HEK293 (cell line): ENCODE data around the gene CLDN6.

Source experiments
- PRDM1 ChIP-seq: fragments of 450-650 bp; formaldehyde crosslinking; IDR thresholded peaks from 2 replicates; pipeline ENCODE4; 2016; ENCODE audit warnings: missing biosample characterization, missing genetic modification characterization
- ZNF114 ChIP-seq: fragments of 450-650 bp; formaldehyde crosslinking; IDR thresholded peaks from 2 replicates; pipeline ENCODE4 v1.5.0; 2017; ENCODE audit warnings: missing biosample characterization, missing genetic modification characterization
- ZNF121 ChIP-seq: fragments of 450-650 bp; formaldehyde crosslinking; IDR thresholded peaks from 2 replicates; pipeline ENCODE4 v1.5.1; 2016; ENCODE audit warnings: missing biosample characterization, missing genetic modification characterization
- ZNF202 ChIP-seq: fragments of 450-650 bp; formaldehyde crosslinking; IDR thresholded peaks from 2 replicates; pipeline ENCODE4 v1.5.1; 2016; ENCODE audit warnings: missing biosample characterization, missing genetic modification characterization, borderline replicate concordance
- ZNF23 ChIP-seq: fragments of 450-650 bp; formaldehyde crosslinking; IDR thresholded peaks from 2 replicates; pipeline ENCODE4 v1.5.1; 2016; ENCODE audit warnings: missing biosample characterization, missing genetic modification characterization, borderline replicate concordance
- ZNF514 ChIP-seq: fragments of 450-650 bp; formaldehyde crosslinking; IDR thresholded peaks from 2 replicates; pipeline ENCODE4 v1.5.1; 2016; ENCODE audit warnings: missing biosample characterization, missing genetic modification characterization
- ZNF747 ChIP-seq: fragments of 450-650 bp; formaldehyde crosslinking; IDR thresholded peaks from 2 replicates; pipeline ENCODE4 v1.5.1; 2016; ENCODE audit warnings: missing biosample characterization, missing genetic modification characterization
- ZNF776 ChIP-seq: fragments of 450-650 bp; formaldehyde crosslinking; IDR thresholded peaks from 2 replicates; pipeline ENCODE4 v1.5.0; 2017; ENCODE audit warnings: missing biosample characterization, missing genetic modification characterization, borderline replicate concordance
- TF ChIP-seq, protein P1 (sequence below): fragments of 450-650 bp; formaldehyde crosslinking; IDR thresholded peaks from 2 replicates; pipeline ENCODE4 v1.5.1; 2016; ENCODE audit warnings: missing biosample characterization, missing genetic modification characterization
- TF ChIP-seq, protein P2 (sequence below): fragments of 450-650 bp; formaldehyde crosslinking; IDR thresholded peaks from 2 replicates; pipeline ENCODE4 v1.5.1; 2016; ENCODE audit warnings: missing biosample characterization, missing genetic modification characterization
- TF ChIP-seq, protein P3 (sequence below): fragments of 450-650 bp; formaldehyde crosslinking; IDR thresholded peaks from 2 replicates; pipeline ENCODE4 v1.5.1; 2016; ENCODE audit warnings: missing biosample characterization, missing genetic modification characterization
- TF ChIP-seq, protein P4 (sequence below): fragments of 450-650 bp; formaldehyde crosslinking; IDR thresholded peaks from 2 replicates; pipeline ENCODE4 v1.5.1; 2016; ENCODE audit warnings: missing biosample characterization, missing genetic modification characterization, low read depth
- TF ChIP-seq, protein P5 (sequence below): fragments of 450-650 bp; formaldehyde crosslinking; IDR thresholded peaks from 2 replicates; pipeline ENCODE4 v1.5.1; 2017; ENCODE audit warnings: missing biosample characterization, missing genetic modification characterization

DNA sequence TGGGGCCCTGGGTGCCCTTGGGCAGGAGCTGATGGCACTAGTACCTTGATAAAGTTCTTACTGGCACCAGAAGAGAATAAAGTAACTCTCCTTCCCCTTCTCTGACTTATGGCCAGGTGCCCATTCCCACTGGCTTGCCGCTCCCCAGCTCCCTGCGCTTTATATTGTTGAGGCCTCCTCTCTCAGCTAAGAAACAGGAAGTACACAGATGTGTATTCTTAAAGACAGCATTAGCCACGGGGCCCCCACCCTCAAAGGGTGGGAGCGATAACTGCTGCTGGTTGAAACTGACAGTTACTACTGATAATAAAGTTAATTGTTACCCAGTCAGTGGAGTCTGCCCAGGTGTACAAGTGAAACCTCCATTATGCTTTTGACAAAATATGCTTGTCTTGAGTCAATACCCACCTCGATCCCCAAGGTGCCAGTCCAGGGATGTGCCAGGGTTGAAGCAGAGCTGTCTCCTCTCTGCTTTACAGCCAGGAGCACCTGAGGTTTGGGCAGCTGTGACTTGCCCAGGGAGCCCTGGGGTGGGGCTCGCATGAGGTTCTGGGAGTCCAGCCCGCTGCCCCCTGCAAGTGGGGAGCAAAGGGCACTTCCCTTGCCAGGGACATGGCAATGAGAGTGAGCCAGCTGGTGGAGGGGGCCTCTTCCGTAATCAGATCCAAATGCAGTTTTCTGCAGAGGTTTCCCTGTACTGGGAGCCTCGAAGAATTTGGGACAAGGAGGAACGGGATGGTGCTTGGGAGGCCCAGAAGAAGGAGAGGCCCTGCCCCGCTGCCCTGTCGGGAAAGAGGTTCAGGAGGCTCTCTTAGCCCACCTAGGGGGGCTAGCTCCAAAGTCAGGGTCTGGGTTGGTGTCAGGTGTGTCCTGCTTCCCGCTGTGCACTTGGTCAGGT, 10.7 kb downstream of the CLDN6 start:
- TF ChIP-seq, protein P1, sequence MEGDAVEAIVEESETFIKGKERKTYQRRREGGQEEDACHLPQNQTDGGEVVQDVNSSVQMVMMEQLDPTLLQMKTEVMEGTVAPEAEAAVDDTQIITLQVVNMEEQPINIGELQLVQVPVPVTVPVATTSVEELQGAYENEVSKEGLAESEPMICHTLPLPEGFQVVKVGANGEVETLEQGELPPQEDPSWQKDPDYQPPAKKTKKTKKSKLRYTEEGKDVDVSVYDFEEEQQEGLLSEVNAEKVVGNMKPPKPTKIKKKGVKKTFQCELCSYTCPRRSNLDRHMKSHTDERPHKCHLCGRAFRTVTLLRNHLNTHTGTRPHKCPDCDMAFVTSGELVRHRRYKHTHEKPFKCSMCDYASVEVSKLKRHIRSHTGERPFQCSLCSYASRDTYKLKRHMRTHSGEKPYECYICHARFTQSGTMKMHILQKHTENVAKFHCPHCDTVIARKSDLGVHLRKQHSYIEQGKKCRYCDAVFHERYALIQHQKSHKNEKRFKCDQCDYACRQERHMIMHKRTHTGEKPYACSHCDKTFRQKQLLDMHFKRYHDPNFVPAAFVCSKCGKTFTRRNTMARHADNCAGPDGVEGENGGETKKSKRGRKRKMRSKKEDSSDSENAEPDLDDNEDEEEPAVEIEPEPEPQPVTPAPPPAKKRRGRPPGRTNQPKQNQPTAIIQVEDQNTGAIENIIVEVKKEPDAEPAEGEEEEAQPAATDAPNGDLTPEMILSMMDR (tag by site-specific recombination) = no peak
- TF ChIP-seq ZNF23 (tag by site-specific recombination) = no peak
- no peak for TF ChIP-seq ZNF747 (tag by site-specific recombination)
- TF ChIP-seq ZNF776 = no peak
- no peak for TF ChIP-seq ZNF514 (tag by site-specific recombination)
- TF ChIP-seq PRDM1 = no peak
- no peak for TF ChIP-seq ZNF202 (tag by site-specific recombination)
- TF ChIP-seq, protein P2, sequence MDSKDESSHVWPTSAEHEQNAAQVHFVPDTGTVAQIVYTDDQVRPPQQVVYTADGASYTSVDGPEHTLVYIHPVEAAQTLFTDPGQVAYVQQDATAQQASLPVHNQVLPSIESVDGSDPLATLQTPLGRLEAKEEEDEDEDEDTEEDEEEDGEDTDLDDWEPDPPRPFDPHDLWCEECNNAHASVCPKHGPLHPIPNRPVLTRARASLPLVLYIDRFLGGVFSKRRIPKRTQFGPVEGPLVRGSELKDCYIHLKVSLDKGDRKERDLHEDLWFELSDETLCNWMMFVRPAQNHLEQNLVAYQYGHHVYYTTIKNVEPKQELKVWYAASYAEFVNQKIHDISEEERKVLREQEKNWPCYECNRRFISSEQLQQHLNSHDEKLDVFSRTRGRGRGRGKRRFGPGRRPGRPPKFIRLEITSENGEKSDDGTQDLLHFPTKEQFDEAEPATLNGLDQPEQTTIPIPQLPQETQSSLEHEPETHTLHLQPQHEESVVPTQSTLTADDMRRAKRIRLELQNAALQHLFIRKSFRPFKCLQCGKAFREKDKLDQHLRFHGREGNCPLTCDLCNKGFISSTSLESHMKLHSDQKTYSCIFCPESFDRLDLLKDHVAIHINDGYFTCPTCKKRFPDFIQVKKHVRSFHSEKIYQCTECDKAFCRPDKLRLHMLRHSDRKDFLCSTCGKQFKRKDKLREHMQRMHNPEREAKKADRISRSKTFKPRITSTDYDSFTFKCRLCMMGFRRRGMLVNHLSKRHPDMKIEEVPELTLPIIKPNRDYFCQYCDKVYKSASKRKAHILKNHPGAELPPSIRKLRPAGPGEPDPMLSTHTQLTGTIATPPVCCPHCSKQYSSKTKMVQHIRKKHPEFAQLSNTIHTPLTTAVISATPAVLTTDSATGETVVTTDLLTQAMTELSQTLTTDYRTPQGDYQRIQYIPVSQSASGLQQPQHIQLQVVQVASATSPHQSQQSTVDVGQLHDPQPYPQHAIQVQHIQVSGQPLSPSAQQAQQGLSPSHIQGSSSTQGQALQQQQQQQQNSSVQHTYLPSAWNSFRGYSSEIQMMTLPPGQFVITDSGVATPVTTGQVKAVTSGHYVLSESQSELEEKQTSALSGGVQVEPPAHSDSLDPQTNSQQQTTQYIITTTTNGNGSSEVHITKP (tag by site-specific recombination) = no peak
- TF ChIP-seq, protein P3, sequence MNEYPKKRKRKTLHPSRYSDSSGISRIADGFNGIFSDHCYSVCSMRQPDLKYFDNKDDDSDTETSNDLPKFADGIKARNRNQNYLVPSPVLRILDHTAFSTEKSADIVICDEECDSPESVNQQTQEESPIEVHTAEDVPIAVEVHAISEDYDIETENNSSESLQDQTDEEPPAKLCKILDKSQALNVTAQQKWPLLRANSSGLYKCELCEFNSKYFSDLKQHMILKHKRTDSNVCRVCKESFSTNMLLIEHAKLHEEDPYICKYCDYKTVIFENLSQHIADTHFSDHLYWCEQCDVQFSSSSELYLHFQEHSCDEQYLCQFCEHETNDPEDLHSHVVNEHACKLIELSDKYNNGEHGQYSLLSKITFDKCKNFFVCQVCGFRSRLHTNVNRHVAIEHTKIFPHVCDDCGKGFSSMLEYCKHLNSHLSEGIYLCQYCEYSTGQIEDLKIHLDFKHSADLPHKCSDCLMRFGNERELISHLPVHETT (tag by site-specific recombination) = no peak
- TF ChIP-seq, protein P4, sequence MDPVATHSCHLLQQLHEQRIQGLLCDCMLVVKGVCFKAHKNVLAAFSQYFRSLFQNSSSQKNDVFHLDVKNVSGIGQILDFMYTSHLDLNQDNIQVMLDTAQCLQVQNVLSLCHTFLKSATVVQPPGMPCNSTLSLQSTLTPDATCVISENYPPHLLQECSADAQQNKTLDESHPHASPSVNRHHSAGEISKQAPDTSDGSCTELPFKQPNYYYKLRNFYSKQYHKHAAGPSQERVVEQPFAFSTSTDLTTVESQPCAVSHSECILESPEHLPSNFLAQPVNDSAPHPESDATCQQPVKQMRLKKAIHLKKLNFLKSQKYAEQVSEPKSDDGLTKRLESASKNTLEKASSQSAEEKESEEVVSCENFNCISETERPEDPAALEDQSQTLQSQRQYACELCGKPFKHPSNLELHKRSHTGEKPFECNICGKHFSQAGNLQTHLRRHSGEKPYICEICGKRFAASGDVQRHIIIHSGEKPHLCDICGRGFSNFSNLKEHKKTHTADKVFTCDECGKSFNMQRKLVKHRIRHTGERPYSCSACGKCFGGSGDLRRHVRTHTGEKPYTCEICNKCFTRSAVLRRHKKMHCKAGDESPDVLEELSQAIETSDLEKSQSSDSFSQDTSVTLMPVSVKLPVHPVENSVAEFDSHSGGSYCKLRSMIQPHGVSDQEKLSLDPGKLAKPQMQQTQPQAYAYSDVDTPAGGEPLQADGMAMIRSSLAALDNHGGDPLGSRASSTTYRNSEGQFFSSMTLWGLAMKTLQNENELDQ = no peak
- TF ChIP-seq, protein P5, sequence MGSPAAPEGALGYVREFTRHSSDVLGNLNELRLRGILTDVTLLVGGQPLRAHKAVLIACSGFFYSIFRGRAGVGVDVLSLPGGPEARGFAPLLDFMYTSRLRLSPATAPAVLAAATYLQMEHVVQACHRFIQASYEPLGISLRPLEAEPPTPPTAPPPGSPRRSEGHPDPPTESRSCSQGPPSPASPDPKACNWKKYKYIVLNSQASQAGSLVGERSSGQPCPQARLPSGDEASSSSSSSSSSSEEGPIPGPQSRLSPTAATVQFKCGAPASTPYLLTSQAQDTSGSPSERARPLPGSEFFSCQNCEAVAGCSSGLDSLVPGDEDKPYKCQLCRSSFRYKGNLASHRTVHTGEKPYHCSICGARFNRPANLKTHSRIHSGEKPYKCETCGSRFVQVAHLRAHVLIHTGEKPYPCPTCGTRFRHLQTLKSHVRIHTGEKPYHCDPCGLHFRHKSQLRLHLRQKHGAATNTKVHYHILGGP (tag by site-specific recombination) = no peak
- no peak for TF ChIP-seq ZNF114 (tag by site-specific recombination)
- TF ChIP-seq ZNF121 = no peak
